Fibroblast of gingiva (primary cell): ENCODE data around the gene TPGS1.
"Not testable (repeated sequence)": the region's sequence is repeated elsewhere in the genome, so short reads cannot be mapped to it uniquely, and the experiment has no call there.

ENCODE experiments used
- DNase-seq: peaks from one replicate; pipeline ENCODE4 v3.0.0-alpha.2; 2011; ENCODE audit warnings: low read depth

Gene TPGS1

DNA sequence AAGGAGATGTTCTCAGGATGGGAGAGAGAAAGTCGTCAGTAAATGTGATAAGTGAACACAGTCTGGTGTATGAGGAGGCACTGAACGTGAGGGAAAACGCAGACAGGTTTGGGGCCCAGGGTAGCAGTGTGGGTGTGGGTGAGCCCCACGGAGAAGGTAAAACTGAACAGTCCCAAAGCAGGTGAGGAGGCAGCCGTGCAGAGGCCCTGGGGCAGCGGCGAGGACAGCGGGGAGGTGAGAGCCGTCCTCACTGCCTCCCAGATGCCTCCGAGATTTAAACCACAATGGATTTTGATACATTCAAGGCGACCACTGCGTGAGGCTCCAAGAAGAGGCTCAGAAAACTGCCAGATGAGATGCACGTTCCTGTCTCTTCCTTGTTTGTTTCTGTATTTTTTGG lies 31.9 kb upstream of the TPGS1 start:
- DNase-seq = no peak

DNA sequence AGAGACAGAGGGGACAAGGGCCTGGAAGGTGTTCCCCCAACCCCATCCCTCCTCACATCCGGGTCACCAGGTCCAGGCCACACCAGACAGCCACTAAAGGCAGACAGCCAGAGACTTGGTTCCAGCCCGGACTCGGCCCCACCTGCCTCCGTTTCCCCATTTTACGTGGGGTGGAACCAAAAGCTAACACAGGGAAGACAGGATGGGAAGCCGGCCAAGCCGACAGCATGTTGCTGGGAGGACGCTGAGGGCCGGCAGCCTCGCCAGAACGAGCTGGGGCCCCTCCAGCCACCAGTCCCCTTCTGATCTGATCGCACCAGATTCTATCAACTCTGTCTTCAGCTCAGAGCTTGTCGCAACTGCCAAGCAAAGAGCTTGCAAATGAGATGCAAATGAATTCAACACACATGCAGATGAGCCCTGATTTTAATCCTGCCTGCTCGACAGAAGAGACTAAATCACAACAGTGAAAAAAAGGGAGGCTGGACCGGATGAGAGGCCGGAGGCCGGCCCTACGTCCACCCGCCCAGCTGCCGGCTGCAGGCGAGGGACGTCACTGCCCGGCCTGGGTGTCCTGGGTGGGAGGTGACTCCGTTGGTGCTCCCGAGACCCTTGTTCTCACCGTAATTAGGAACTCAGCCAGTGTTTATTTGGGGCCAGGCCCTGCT lies 28.9 kb upstream of the TPGS1 start:
- DNase-seq = no peak

GRCh38 chr19:478976-479375 lies 28.3 kb upstream of the TPGS1 start:
- DNase-seq = no peak

DNA sequence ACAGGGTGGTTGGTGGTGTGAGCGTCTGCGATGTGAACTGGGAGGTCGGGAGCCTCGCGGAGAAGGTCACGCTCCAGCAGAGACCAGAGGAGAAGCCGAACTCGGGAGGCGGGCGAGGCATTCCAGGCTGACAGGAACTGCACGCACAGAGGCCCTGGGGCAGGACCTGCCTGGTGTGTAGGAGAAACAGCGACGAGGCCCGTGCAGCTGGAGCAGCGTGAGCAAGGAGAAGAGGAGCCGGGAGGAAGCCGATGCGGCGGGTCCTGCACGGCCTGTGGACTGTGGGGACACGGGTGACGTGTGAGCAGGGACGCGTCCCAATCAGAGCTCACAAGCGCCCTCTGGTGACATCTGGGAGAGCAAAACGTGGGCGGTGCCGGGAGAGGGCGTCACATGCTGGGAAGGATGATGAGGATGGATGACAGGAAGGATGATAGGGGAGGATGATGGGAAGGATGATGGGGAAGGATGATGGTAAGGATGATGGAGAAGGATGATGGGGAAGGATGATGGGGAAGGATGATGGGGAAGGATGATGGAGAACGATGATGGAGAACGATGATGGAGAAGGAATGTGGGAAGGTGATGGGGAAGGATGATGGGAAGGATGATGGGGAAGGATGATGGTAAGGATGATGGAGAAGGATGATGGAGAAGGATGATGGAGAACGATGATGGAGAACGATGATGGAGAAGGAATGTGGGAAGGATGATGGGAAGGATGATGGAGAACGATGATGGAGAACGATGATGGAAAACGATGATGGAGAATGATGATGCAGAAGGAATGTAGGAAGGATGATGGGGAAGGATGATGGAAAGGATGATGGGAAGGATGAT lies 27.1 kb upstream of the TPGS1 start:
- DNase-seq = peak; percentile 56

GRCh38 chr19:481100-481499 lies 26.2 kb upstream of the TPGS1 start:
- DNase-seq = not testable (repeated sequence)

DNA sequence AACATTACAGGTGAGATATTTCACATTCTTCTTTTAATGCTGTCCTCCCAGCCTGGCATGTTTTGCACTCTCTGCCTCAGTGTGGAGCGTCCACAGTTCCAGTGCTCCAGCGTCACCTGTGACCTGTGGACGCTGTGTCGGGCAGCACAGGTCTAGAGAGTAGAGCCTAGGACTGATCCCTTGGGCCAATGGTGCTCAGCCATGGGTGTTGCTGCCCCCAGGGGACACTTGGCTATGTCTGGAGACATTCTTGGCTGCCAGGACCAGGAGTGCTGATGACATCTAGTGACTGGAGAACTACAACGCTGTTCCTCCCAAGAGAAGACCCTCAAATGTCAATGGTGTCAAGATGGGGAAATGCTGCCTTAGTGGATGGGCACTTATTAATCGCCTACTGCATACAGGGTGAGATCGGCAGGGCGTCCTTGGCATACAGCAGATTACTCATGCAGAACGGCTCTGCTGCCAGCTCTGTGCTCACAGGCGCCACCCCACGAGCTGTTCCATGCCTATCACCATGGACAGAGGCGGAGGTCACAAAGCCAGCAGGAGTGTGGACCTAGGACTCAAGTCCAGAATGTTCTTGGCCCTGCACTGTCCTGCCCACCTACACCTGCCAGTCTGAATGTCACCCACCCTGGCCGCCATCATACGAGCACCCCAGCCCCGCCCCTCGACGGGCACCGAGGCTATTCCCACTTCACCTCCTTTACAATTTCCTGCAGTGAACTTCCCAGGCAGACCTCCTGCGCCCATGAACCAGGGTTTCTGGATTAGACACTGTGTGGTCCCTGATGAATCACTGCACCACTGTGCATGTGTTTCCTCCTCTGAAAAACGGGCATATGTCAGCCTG lies 24.9 kb upstream of the TPGS1 start:
- DNase-seq = no peak

- no peak for DNase-seq
These were observed 23.8 kb upstream of the TPGS1 start for GRCh38 chr19:483332-484072.

- DNase-seq = no peak
These were observed 22.8 kb upstream of the TPGS1 start for GRCh38 chr19:484494-484893.

DNA sequence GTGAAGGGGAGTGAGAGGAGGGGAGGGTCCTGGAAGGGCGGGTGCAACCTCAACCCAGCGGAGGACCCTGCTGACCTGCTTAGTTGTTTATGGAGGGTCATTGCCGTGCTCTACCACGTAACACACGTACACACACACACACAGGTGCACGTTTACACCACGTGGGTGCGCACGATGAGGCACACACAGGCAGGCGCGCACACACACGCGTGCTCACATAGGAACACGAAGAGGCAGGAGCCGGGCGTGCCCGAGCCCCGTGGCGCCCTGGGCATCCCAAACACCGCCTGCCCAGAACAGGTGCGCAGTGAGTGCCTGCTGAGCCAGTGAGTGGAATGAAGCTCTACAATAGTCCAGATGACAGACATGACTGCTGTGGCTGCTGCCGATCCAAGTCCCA lies 22.2 kb upstream of the TPGS1 start:
- DNase-seq = no peak

DNA sequence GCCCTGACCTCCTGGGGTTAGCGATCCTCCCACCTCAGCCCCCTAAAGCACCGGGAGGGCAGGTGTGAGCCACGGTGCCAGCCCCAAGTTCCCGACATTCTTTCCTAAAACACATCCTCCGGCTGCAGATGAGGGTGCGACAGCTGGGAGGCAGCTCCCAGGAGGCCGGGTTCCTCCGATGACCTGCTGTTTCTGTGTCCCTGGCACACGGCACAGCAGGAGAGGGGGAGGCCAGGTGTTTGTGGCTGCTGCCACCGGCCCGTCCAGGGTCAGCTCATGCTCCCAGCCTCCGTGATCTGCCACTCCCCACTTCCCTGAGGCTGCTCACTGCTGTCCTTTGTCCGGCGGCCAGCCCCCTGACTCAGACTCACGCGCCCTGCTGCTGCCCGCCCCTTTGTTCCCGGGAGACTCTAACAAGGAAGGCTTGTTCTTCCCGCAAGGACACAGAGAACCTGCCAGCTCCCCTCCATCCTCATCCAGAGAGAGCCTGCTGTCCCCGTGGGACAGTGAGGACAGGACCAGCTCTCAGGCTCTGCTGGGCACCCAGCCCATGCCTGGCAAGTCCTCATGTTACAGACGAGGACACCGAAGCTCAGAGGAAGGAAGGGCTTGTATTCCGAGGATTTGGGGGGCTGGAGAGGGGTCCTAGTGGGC lies 21.6 kb upstream of the TPGS1 start:
- no peak for DNase-seq

GRCh38 chr19:488505-489417 lies 18.5 kb upstream of the TPGS1 start:
- peak; percentile 96 for DNase-seq

- DNase-seq = peak; percentile 51
These were observed 17.7 kb upstream of the TPGS1 start for GRCh38 chr19:489418-490196.

GRCh38 chr19:491146-491741 lies 16.1 kb upstream of the TPGS1 start:
- DNase-seq = no peak

GRCh38 chr19:492091-492531 lies 15.2 kb upstream of the TPGS1 start:
- no peak for DNase-seq

GRCh38 chr19:493391-494170 lies 13.7 kb upstream of the TPGS1 start:
- DNase-seq = no peak

DNA sequence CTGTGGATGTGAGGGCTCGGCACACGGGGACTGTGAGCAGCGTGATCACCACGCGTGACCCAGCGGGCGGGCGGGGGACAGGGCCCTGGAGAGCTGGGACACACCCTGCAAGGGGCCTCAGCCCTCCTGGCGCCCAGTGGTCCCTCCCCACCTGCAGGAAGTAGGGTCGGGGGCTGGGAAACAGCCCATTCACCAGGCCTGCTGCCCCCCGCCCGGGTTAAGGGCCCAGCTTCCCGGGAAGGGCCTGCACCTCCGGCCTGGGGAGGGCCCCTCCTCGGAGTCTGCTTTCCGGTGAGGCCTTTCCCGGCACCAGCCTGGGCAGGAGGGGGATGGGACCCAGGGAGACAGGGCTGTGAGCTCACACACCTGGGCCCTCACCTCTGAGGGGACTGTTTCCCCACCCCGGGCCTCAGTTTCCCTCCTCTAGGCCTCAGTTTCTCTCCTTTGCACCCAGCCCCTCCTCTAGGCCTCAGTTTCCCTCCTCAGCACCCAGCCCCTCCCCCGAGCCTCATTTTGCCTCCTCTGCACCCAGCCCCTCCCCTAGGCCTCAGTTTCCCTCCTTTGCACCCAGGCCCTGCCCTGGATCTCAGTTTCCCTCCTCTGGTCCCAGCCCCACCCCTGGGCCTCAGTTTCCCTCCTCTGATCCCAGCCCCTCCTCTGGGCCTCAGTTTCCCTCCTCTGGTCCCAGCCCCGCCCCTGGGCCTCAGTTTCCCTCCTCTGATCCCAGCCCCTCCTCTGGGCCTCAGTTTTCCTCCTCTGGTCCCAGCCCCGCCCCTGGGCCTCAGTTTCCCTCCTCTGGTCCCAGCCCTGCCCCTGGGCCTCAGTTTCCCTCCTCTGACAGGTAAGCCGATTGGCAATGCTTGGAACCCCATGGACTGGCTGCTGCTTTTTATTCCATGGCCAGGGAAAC lies 12.9 kb upstream of the TPGS1 start:
- DNase-seq = no peak

DNA sequence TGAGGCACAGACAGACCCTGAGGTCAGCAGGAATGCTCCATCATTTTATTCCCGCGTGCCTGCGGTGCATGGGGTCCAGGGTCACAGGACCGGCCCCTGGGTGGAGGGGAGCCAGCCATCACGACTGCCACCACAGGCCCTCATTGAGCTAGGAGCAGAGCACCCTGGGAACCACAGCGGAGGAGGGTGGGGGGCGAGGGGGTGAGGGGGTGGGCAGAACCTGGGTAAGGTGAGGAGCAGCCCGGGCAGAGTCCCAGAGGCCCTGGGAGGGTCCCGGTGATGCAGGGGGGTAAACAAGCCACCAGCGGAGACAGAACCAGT lies 12.3 kb upstream of the TPGS1 start:
- no peak for DNase-seq
